Neutrophil (primary cell): ENCODE measurements around the gene PARK7.

Experiments used
- H3K27ac ChIP-seq: fragments of 200-600 bp; sonication (generic); 2 replicates; pipeline ENCODE4 v1.5.1; 2016; ENCODE audit warnings: mild to moderate bottlenecking, moderate library complexity
- H3K27me3 ChIP-seq: fragments of 200-600 bp; sonication (generic); 2 replicates; pipeline ENCODE4 v1.6.0; 2016; ENCODE audit warnings: mild to moderate bottlenecking
- H3K36me3 ChIP-seq: fragments of 200-600 bp; sonication (generic); 2 replicates; pipeline ENCODE4 v1.5.1; 2017
- H3K4me1 ChIP-seq, 2 experiments: fragments of 200-600 bp in 1 of 2; sonication (generic) in 1 of 2; 1 replicate in 1 of 2; 2 replicates in 1 of 2; pipeline versions ENCODE4 v1.5.1 to v1.6.1; 2013 to 2016; ENCODE audit warnings: low read depth in 1 of 2, low read length in 1 of 2, mild to moderate bottlenecking in 1 of 2, moderate library complexity in 1 of 2; ENCODE audit not compliant: control insufficient read depth in 1 of 2, insufficient read depth in 1 of 2
- H3K4me3 ChIP-seq, 2 experiments: fragments of 200-600 bp in 1 of 2; sonication (generic) in 1 of 2; 1 replicate in 1 of 2; 2 replicates in 1 of 2; pipeline ENCODE4 v1.5.1; 2013 to 2016; ENCODE audit warnings: low read depth in 1 of 2, low read length in 1 of 2, mild to moderate bottlenecking in 1 of 2, moderate library complexity in 1 of 2
- H3K9me3 ChIP-seq: fragments of 200-600 bp; sonication (generic); 2 replicates; pipeline ENCODE4 v1.5.1; 2016
- CTCF ChIP-seq: fragments of 200-600 bp; sonication (generic); IDR thresholded peaks from 2 replicates; pipeline ENCODE4 v1.5.1; 2016; ENCODE audit warnings: antibody characterized with exemption

Gene PARK7

GRCh38 chr1:8013800-8014199 lies 52.3 kb downstream of the PARK7 start:
- H3K27ac ChIP-seq, result no peak overlapping the region
- H3K9me3 ChIP-seq, result no peaks in the 10 kb centered on the region
- no peaks in the 10 kb centered on the region for H3K36me3 ChIP-seq
- TF ChIP-seq CTCF, result no peak
- H3K27me3 ChIP-seq, result peaks cover 47% of the 10 kb centered on the region
- no peak overlapping the region for H3K4me3 ChIP-seq
- no peaks in the 10 kb centered on the region for H3K4me1 ChIP-seq

- no peak for TF ChIP-seq CTCF
- Histone ChIP-seq H3K27ac (no peak overlapping the region), H3K4me3 (no peak overlapping the region), H3K4me1 (no peaks in the 10 kb centered on the region), H3K36me3 (no peaks in the 10 kb centered on the region), H3K27me3 (peaks cover 54% of the 10 kb centered on the region), H3K9me3 (no peaks in the 10 kb centered on the region)
Measured at GRCh38 chr1:8014381-8014988, 53.0 kb downstream of the PARK7 start.

- TF ChIP-seq CTCF, result no peak
- no peak overlapping the region for H3K27ac ChIP-seq
- peaks cover 55% of the 10 kb centered on the region for H3K27me3 ChIP-seq
- no peak overlapping the region for H3K4me3 ChIP-seq
- H3K4me1 ChIP-seq, result peaks cover 4% of the 10 kb centered on the region in 2 experiments
- H3K9me3 ChIP-seq, result no peaks in the 10 kb centered on the region
- no peaks in the 10 kb centered on the region for H3K36me3 ChIP-seq
Measured at GRCh38 chr1:8015036-8015808, 53.7 kb downstream of the PARK7 start.

- no peak for TF ChIP-seq CTCF
- no peak overlapping the region for H3K4me3 ChIP-seq
- H3K36me3 ChIP-seq, result no peaks in the 10 kb centered on the region
- peaks cover 4% of the 10 kb centered on the region in 2 experiments for H3K4me1 ChIP-seq
- no peak overlapping the region for H3K27ac ChIP-seq
- H3K9me3 ChIP-seq, result no peaks in the 10 kb centered on the region
- peaks cover 59% of the 10 kb centered on the region for H3K27me3 ChIP-seq
Measured at GRCh38 chr1:8015809-8016165, 54.3 kb downstream of the PARK7 start.

- TF ChIP-seq CTCF, result no peak
- Histone ChIP-seq H3K36me3 (no peaks in the 10 kb centered on the region), H3K27ac (no peak overlapping the region), H3K9me3 (no peaks in the 10 kb centered on the region), H3K27me3 (peaks cover 65% of the 10 kb centered on the region), H3K4me1 (peaks cover 4% of the 10 kb centered on the region in 2 experiments), H3K4me3 (no peak overlapping the region)
Measured at GRCh38 chr1:8016210-8016894, 54.8 kb downstream of the PARK7 start.
